Breast epithelium (tissue), 4 donors: ENCODE measurements around the gene FCN2. TPM values are rescaled to one million over a fixed set of nuclear protein-coding genes. Genes with fewer than 3 reads are reported as not detected.

ENCODE experiments used
- DNase-seq, 2 donors: peaks; one replicate each; pipeline ENCODE4 v3.0.0-alpha.2; 2019; ENCODE audit warnings: low spot score in 2 of 2
- H3K27ac ChIP-seq, 2 donors: fragments of 200-600 bp; sonication (generic) in 1 of 2; one replicate each; pipeline ENCODE4 v1.5.1; 2016 to 2019; ENCODE audit warnings: mild to moderate bottlenecking in 1 of 2
- H3K27me3 ChIP-seq, 2 donors: fragments of 200-600 bp; sonication (generic) in 1 of 2; one replicate each; pipeline versions ENCODE4 v1.5.1 to v1.6.0; 2017 to 2019; ENCODE audit warnings: control low read depth in 1 of 2, mild to moderate bottlenecking in 1 of 2
- H3K36me3 ChIP-seq: fragments of 200-600 bp; one replicate; pipeline ENCODE4 v1.5.1; 2019
- H3K4me1 ChIP-seq, 2 donors: fragments of 200-600 bp; sonication (generic); one replicate each; pipeline ENCODE4 v1.5.1; 2016 to 2019; ENCODE audit warnings: control low read depth in 1 of 2
- H3K4me3 ChIP-seq, 3 donors: fragments of 200-600 bp; sonication (generic); 1 replicate in 2 of 3; 2 replicates in 1 of 3; pipeline ENCODE4 v1.5.1; 2016 to 2019; ENCODE audit warnings: mild to moderate bottlenecking in 3 of 3, moderate library complexity in 2 of 3
- H3K9me3 ChIP-seq, 2 donors: fragments of 200-600 bp; sonication (generic) in 1 of 2; one replicate each; pipeline ENCODE4 v1.5.1; 2016 to 2019; ENCODE audit warnings: control low read depth in 1 of 2
- POLR2A ChIP-seq: fragments of 450-650 bp; IDR thresholded peaks from one replicate; pipeline ENCODE4 v1.6.1; 2016; ENCODE audit warnings: antibody characterized with exemption, mild to moderate bottlenecking, moderate library complexity
- POLR2AphosphoS5 ChIP-seq, 3 donors: sonication (generic); formaldehyde crosslinking; IDR thresholded peaks; one replicate each; pipeline ENCODE4 v1.6.1; 2017; ENCODE audit warnings: antibody characterized with exemption in 3 of 3
- intact Hi-C: fragments of 100-400 bp; cut with DNase I; formaldehyde crosslinking; loops from one replicate; pipeline ENCODE4 v1.15.1; 2023; ENCODE audit warnings: low total_unique reads
- total RNA-seq, 3 donors: library from RNA; depleted of rRNA; stranded (reverse); fragments of >200 nt; gene quantifications; one replicate each; pipeline ENCODE4 v1.1.0, GENCODE V29; 2016
- TF ChIP-seq, protein P1 (sequence below), 3 donors: fragments of 450-650 bp; IDR thresholded peaks; one replicate each; pipeline ENCODE4 v1.5.1; 2016 to 2017; ENCODE audit warnings: antibody characterized with exemption in 3 of 3, mild to moderate bottlenecking in 3 of 3, moderate library complexity in 3 of 3

The FCN2 gene
- total RNA-seq, 3 donors from 2014 or later: 0.73 to 2.0 (median 1.8) TPM

DNA sequence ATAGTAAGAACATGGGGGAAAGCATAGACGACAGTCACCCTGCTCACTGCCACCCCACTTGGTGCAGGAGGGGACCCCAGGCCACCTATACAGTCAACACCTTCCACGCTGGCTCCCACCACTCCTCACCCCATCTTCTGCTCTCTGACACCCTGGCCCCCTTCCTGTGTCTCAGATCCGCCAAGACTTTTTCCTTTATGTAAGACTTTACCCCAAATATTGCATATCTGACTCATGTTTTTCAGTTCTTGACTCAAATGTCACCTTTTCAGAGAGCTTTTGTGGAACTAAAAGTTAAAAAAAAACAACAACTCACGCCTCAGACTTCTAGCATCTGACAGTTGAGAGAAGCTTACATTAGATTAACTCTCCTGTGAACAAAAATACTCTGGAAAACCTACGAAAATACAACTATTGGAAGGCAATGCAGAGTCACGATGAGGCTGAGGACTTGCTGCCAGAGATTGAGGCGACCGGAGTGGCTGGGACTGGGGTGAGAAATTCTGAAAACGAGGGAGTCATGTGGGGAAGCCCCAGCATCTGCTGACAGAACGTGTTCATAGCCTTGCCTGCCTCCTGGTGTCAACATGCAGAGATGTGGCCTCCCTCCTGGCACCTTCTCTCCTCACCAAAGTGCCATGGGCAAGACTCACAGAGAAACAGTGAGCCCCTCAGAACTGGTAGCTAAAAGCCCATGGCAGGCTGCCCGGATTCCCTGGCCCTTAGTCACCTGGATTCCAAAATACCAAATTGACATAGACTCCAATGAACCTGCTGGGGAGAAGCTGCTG lies 22.4 kb upstream of the FCN2 start:
- Histone ChIP-seq H3K27me3 (peaks cover 0 to 3% of the 10 kb centered on the region in 2 donors), H3K4me1 (no peaks in the 10 kb centered on the region), H3K36me3 (no peaks in the 10 kb centered on the region), H3K27ac (no peak overlapping the region), H3K9me3 (no peaks in the 10 kb centered on the region), H3K4me3 (no peak overlapping the region)
- intact Hi-C loops: no loop called here
- peak; percentile 69 to 71 for DNase-seq
- TF ChIP-seq POLR2A (no peak), POLR2AphosphoS5 (IDR thresholded peaks at IDR 0.05) (no peak)
- TF ChIP-seq, protein P1, sequence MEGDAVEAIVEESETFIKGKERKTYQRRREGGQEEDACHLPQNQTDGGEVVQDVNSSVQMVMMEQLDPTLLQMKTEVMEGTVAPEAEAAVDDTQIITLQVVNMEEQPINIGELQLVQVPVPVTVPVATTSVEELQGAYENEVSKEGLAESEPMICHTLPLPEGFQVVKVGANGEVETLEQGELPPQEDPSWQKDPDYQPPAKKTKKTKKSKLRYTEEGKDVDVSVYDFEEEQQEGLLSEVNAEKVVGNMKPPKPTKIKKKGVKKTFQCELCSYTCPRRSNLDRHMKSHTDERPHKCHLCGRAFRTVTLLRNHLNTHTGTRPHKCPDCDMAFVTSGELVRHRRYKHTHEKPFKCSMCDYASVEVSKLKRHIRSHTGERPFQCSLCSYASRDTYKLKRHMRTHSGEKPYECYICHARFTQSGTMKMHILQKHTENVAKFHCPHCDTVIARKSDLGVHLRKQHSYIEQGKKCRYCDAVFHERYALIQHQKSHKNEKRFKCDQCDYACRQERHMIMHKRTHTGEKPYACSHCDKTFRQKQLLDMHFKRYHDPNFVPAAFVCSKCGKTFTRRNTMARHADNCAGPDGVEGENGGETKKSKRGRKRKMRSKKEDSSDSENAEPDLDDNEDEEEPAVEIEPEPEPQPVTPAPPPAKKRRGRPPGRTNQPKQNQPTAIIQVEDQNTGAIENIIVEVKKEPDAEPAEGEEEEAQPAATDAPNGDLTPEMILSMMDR (IDR thresholded peaks at IDR 0.05): no peak

DNA sequence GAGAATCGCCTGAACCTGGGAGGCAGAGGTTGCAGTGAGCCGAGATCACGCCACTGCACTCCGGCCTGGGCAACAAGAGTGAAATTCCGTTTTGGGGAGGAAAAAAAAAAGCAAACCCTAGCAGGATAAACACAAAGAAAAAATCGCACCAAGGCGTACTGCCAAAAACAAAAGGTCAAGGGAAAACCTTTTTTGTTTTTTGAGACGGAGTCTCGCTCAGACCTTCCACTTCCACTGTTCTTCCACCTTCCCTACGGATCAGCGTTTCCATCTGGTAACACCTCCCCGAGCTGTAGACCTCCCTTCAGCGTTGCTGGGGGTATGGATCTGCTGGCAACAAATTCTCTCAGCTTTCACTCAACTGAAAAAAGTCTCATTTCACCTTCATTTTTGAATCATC lies 20.1 kb upstream of the FCN2 start:
- no peak overlapping the region for H3K4me3 ChIP-seq
- no peak overlapping the region for H3K27ac ChIP-seq
- H3K27me3 ChIP-seq: peaks cover 0 to 1% of the 10 kb centered on the region in 2 donors
- H3K9me3 ChIP-seq: no peaks in the 10 kb centered on the region
- DNase-seq: no peak
- TF ChIP-seq POLR2A: no peak
- TF ChIP-seq POLR2AphosphoS5 (IDR thresholded peaks at IDR 0.05): no peak
- TF ChIP-seq, protein P1 (IDR thresholded peaks at IDR 0.05): no peak
- H3K36me3 ChIP-seq: no peaks in the 10 kb centered on the region
- no peaks in the 10 kb centered on the region for H3K4me1 ChIP-seq
- intact Hi-C loops: no loop called here

DNA sequence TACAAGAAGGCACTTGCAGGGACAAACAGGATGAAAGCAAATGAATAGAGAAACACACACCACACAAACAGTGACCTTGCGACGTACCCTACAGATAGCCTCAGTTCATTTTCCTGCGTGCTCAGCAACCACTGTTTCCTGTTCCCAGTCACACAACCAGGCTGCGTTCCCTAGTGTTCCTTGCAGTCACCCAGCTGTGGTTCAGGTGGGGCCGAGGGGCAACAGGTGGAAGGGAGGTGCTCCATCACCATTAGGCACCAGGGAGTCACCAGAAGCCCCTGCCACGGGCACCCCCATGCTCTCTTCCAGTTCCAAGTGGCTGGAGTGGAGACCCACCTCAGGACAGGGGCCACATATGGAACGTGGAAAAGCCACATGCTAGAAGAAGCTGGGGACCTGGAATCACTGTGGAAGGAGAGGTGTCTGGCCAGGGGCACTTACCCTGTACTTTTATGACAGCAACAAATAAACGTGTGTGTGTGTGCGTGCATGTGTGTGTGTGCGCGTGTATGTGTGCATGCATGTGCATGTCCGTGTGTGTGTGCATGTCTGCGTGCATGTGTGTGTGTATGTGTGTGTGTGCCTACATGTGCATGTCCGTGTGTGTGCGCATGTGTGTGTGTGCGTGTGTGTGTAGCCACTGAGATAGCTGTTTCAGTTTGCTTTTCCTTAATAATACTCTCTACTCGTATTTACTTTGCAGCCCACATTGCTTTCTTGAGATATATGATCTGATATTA lies 18.8 kb upstream of the FCN2 start:
- no peaks in the 10 kb centered on the region for H3K27me3 ChIP-seq
- H3K9me3 ChIP-seq: no peaks in the 10 kb centered on the region
- H3K27ac ChIP-seq: no peak overlapping the region
- no peaks in the 10 kb centered on the region for H3K4me1 ChIP-seq
- intact Hi-C loops: no loop called here
- H3K36me3 ChIP-seq: no peaks in the 10 kb centered on the region
- TF ChIP-seq, protein P1 (IDR thresholded peaks at IDR 0.05): no peak
- TF ChIP-seq POLR2A (no peak), POLR2AphosphoS5 (IDR thresholded peaks at IDR 0.05) (no peak)
- no peak for DNase-seq
- H3K4me3 ChIP-seq: no peak overlapping the region

DNA sequence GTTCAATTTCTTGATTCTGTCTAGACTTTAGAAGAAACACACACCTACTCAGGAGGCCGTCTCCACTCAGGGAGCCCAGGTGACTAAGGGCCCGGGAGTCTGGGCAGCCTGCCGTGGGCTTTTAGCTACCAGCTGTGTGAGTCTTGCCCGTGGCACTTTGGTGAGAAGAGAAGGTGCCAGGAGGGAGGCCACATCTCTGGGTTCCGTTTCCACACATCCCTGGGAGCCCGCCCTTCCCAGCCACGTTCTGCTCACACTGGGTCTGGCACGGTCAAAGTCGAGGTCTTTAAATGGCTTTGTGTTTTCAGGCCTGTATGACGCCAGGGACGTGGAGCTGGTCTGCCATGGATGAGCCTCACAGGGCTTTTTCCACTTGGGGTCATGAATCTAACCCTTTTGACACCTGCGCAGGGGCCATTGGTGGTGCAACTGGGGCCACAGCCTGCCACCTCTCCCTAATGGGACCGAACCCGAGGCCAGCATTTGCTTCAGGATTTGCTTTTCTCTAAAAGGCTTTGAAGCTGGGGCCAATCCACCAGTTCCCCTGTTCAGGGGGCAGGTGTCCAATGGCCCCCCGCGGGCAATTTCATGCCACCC lies 17.2 kb upstream of the FCN2 start:
- TF ChIP-seq, protein P1 (IDR thresholded peaks at IDR 0.05): no peak
- no peak for TF ChIP-seq POLR2AphosphoS5 (IDR thresholded peaks at IDR 0.05)
- Histone ChIP-seq H3K36me3 (no peaks in the 10 kb centered on the region), H3K4me1 (no peaks in the 10 kb centered on the region), H3K9me3 (no peaks in the 10 kb centered on the region), H3K27ac (peak overlapping the region; percentile 79 to 84), H3K27me3 (no peaks in the 10 kb centered on the region), H3K4me3 (no peak overlapping the region)
- no peak for DNase-seq
- intact Hi-C loops: no loop called here
